Body of pancreas (tissue), 4 donors: Measurements from ENCODE around the gene OGT. TPM values are rescaled to one million over a fixed set of nuclear protein-coding genes. Genes with fewer than 3 reads are reported as not detected.

ENCODE experiments used
- ATAC-seq: fragments of 150-250 bp; one replicate; pipeline ENCODE4 v1.9.1; 2016
- DNase-seq, 4 donors: peaks; one replicate each; pipeline ENCODE4 v3.0.0-alpha.2; 2019
- H3K27ac ChIP-seq, 4 donors: fragments of 200-600 bp; sonication (generic); 1 replicate in 3 of 4; 2 replicates in 1 of 4; pipeline versions ENCODE4 v1.5.1 to v1.6.1; 2016 to 2019; ENCODE audit warnings: mild to moderate bottlenecking in 1 of 4, mixed read lengths in 1 of 4, moderate library complexity in 1 of 4
- H3K27me3 ChIP-seq, 2 donors: fragments of 200-600 bp; sonication (generic); one replicate each; pipeline ENCODE4 v1.6.0; 2016; ENCODE audit warnings: mild to moderate bottlenecking in 1 of 2
- H3K36me3 ChIP-seq, 2 donors: fragments of 200-600 bp; sonication (generic); replicated peaks in 1 of 2; 2 replicates each; pipeline ENCODE4 v1.5.1; 2016; ENCODE audit warnings: low read depth in 2 of 2; ENCODE audit not compliant: insufficient read depth in 1 of 2
- H3K4me1 ChIP-seq: fragments of 200-600 bp; sonication (generic); one replicate; pipeline ENCODE4 v1.6.0; 2016
- H3K4me3 ChIP-seq, 2 donors: fragments of 200-600 bp; sonication (generic); 1 replicate in 1 of 2; 2 replicates in 1 of 2; pipeline ENCODE4 v1.5.1; 2016 to 2019
- H3K9me3 ChIP-seq, 3 donors: fragments of 200-600 bp; sonication (generic); 1 replicate in 2 of 3; 2 replicates in 1 of 3; pipeline ENCODE4 v1.5.1; 2016
- POLR2A ChIP-seq, 3 donors: fragments of 450-650 bp; IDR thresholded peaks; one replicate each; pipeline ENCODE4 v1.6.1; 2016; ENCODE audit warnings: antibody characterized with exemption in 3 of 3, mild to moderate bottlenecking in 2 of 3
- WGBS, 2 donors: methylation state at CpG; one replicate each; pipeline ENCODE4 v1.1.5; 2017; 5-methylcytosine and 5-hydroxymethylcytosine counted together
- intact Hi-C: fragments of 100-400 bp; cut with DNase I; formaldehyde crosslinking; loops from one replicate; pipeline ENCODE4 v1.15.1; 2023
- small RNA-seq: library from RNA; depleted of rRNA; stranded (forward); fragments of <200 nt; gene quantifications from one replicate; pipeline ENCODE3, GENCODE V24; 2016
- total RNA-seq, 2 donors: library from RNA; depleted of rRNA; stranded (reverse); fragments of >200 nt; gene quantifications; one replicate each; pipeline ENCODE4 v1.1.0, GENCODE V29; 2016
- TF ChIP-seq, protein P1 (sequence below), 7 experiments: fragments of 450-650 bp in 4 of 7; fragments of 200-600 bp in 3 of 7; sonication (generic) in 3 of 7; IDR thresholded peaks; one replicate each; pipeline ENCODE4 v1.5.1; 2016 to 2019; ENCODE audit warnings: antibody characterized with exemption in 7 of 7

OGT gene
- total RNA-seq, 2 donors from 2014 or later, result 180 to 184 TPM

DNA sequence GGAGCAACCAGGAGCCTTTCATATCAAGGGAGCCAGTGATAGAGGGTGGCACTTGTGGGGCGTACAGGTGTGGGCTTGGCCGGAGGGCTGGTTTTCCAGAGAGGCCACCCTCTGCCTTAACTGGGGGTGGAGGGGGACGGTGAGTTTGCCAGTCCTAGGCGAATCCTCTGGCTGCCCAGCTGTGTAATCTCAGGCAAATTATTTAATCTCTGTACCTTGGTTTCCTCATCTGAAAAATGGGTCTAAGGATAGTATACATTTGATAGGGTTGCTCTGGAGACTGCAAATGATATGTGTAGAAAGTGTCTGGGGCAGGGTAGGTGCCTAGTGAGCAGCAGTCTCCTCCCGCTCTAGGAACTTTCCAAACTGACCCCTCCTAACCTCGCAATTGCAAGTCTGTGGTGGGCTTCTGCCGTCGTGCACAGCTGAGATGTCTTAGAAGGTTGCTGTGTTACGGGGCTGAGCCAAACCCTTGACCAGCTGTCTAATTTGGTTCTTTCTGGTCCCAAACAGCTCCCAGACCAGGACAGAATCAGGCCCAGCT lies 89.2 kb downstream of the OGT start:
- TF ChIP-seq POLR2A (IDR thresholded peaks at IDR 0.05), result no peak
- TF ChIP-seq, protein P1, sequence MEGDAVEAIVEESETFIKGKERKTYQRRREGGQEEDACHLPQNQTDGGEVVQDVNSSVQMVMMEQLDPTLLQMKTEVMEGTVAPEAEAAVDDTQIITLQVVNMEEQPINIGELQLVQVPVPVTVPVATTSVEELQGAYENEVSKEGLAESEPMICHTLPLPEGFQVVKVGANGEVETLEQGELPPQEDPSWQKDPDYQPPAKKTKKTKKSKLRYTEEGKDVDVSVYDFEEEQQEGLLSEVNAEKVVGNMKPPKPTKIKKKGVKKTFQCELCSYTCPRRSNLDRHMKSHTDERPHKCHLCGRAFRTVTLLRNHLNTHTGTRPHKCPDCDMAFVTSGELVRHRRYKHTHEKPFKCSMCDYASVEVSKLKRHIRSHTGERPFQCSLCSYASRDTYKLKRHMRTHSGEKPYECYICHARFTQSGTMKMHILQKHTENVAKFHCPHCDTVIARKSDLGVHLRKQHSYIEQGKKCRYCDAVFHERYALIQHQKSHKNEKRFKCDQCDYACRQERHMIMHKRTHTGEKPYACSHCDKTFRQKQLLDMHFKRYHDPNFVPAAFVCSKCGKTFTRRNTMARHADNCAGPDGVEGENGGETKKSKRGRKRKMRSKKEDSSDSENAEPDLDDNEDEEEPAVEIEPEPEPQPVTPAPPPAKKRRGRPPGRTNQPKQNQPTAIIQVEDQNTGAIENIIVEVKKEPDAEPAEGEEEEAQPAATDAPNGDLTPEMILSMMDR (IDR thresholded peaks at IDR 0.05), result no peak
- DNase-seq, result no peak

DNA sequence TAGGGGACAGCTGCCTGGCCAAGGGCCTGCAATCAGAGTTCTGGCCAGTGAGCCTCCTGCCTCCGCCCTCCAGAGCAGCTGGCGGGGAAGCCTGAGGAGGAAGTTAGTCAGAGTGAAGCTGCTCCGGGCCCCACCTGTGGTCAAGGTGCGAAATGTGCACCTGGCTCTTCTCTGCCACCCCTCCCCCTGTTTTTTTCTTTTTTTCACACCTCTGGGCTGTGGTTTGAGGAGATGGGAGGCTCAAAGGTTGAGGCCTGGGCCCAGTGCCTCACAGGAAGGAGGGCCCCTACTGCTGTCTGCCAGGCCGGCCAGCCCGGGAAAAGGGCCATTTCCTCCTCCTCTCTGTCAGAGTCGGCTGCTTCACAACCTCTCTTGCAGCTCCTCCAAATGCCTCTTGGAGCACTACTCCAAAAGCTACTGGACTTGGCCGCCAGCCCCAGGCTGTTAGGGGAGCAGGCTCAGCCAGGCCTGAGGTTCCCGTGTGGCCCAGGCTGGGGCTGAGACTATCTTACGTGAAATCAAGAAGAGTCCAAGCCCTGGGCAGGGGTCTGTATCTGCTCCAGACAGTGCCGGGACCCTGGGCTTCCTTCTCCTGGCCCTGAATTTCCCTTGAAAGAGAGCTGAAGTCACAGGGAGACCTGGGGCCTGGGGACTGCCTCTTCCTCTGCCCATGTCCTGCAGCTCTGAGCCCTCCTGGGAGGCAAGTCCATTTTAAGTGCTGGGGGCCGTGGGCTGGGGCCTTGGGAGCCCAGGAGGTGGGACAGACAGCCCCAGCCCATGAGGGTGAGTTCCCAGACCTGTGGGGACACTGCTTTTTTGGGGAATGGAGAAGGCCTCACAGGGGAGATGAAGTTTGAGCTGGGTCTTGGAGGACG lies 89.9 kb downstream of the OGT start:
- ATAC-seq (peak; percentile 82), DNase-seq (peak; percentile 58 to 83 (median 70))
- TF ChIP-seq, protein P1 (IDR thresholded peaks at IDR 0.05), result peak in 5 of 7 experiments; percentile 9 to 32 (median 25)
- peak in 2 of 3 donors; percentile 9 to 15 for TF ChIP-seq POLR2A (IDR thresholded peaks at IDR 0.05)
- Histone ChIP-seq H3K27ac (peak overlapping the region; percentile 10 to 77 (median 59)), H3K27me3 (no peaks in the 10 kb centered on the region), H3K36me3 (no peaks in the 10 kb centered on the region), H3K9me3 (no peaks in the 10 kb centered on the region), H3K4me1 (peaks cover 13% of the 10 kb centered on the region), H3K4me3 (no peak overlapping the region)
- 16 to 43% methylated on average over 6 to 7 of the region's 13 CpGs for WGBS, 2 donors
- intact Hi-C loops, result no loop called here

More for the DNA sequence above, 89.2 kb downstream of the OGT start:
- peak overlapping the region; percentile 10 to 77 (median 59) for H3K27ac ChIP-seq
- no peaks in the 10 kb centered on the region for H3K36me3 ChIP-seq
- no peak overlapping the region for H3K4me3 ChIP-seq
- H3K27me3 ChIP-seq, result no peaks in the 10 kb centered on the region
- H3K9me3 ChIP-seq, result no peaks in the 10 kb centered on the region
- peaks cover 13% of the 10 kb centered on the region for H3K4me1 ChIP-seq
- no peak for ATAC-seq
- 85% methylated on average over 5 to 8 of the region's 9 CpGs for WGBS, 2 donors
- intact Hi-C loops, result no loop called here

DNA sequence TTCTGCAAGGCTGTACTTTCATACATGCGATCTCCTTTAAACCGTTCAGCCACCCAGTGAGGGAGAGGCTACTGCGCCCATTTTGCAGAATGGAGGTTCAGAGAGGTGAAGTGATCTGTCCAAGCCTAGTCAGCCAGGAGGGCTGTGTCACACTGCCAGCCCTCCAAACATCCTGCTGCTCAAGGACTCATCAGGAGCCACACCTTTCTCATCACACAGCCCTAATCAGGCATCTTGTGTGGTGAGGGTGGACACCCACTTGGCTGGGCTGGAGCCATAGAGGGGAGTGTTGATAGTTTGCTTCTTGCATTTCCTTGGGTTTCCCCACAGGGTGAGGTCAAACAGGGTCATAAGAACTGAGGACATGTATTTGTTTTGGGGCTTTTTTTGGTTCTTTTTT lies 90.8 kb downstream of the OGT start:
- TF ChIP-seq, protein P1 (IDR thresholded peaks at IDR 0.05), result no peak
- no peak for TF ChIP-seq POLR2A (IDR thresholded peaks at IDR 0.05)
- Histone ChIP-seq H3K9me3 (no peaks in the 10 kb centered on the region), H3K27ac (no peak overlapping the region), H3K27me3 (no peaks in the 10 kb centered on the region), H3K36me3 (no peaks in the 10 kb centered on the region), H3K4me1 (peaks cover 13% of the 10 kb centered on the region), H3K4me3 (no peak overlapping the region)
- DNase-seq, result no peak
- intact Hi-C loops, result no loop called here
- WGBS, 2 donors, result 93% methylated on average over 3 of the region's 3 CpGs; no CpG with 5 or more reads in 1 of the 2 donors
- ATAC-seq, result no peak

DNA sequence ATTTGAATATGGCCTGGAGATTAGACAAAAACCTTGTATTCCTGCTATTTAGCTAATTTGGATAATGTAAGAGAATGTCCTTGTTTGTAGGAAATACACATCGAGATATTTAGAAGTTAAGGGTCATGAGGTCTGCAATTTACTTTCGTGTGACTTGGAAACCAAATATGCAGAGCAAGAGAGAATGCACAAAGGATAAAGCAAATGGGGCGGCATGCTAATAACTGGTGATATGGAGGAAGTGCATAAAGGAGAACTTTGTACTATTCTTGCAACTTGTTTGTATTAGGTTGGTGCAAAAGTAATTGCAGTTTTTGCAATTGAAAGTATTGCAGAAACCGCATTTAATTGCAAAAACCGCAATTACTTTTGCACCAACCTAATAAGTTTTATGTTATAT lies 92.6 kb downstream of the OGT start:
- no peak overlapping the region for H3K27ac ChIP-seq
- no peak for TF ChIP-seq POLR2A (IDR thresholded peaks at IDR 0.05)
- TF ChIP-seq, protein P1 (IDR thresholded peaks at IDR 0.05), result no peak
- H3K4me1 ChIP-seq, result peaks cover 13% of the 10 kb centered on the region
- DNase-seq, result no peak
- intact Hi-C loops, result no loop called here
- H3K9me3 ChIP-seq, result no peaks in the 10 kb centered on the region
- no peak overlapping the region for H3K4me3 ChIP-seq
- no peaks in the 10 kb centered on the region for H3K27me3 ChIP-seq
- H3K36me3 ChIP-seq, result no peaks in the 10 kb centered on the region
- WGBS, 2 donors, result 88% methylated on average over 5 of the region's 5 CpGs
- ATAC-seq, result no peak

Small RNAs within 50 kb of the gene (small RNA-seq; reads per million reads assigned to genes)
- not detected for gene RF00019

Other genes starting within 250 kb of the OGT start
- gene NONO, start 249.5 kb upstream of the OGT start, total RNA-seq, result 100 to 1,000 TPM; 132 to 176 TPM
- gene ITGB1BP2, start 231.4 kb upstream of the OGT start, total RNA-seq, result 1 to 10 TPM in 1 of 2 donors, not detected in 1; 6.9 TPM
- 10 to 100 TPM; 24.4 to 38.9 TPM for gene TAF1, start 166.7 kb upstream of the OGT start, total RNA-seq
- 1 to 10 TPM; 3.6 to 6.9 TPM for gene GCNA, start 45.3 kb downstream of the OGT start, total RNA-seq
- gene CXCR3, start 85.4 kb downstream of the OGT start, total RNA-seq, result under 1 TPM in 1 of 2 donors, not detected in 1; 0.78 TPM
- gene CXorf49, start 185.2 kb downstream of the OGT start, total RNA-seq, result not detected
- gene CXorf49B, start 230.2 kb downstream of the OGT start, total RNA-seq, result not detected